Smooth muscle cell (in vitro differentiated cells): ENCODE results near the gene SOX14. TPM values are rescaled to one million over a fixed set of nuclear protein-coding genes. Genes with fewer than 3 reads are reported as not detected.
A peak's percentile ranks its signal among the peaks of the same experiment; 100 is the strongest.

ENCODE experiments used
- DNase-seq: peaks from one replicate; lab custom pipeline; 2025; ENCODE audit not compliant: unreplicated experiment; lab: John Stamatoyannopoulos, UW
- H2AFZ ChIP-seq: fragments of 200-600 bp; sonication (generic); 2 replicates; pipeline ENCODE4 v1.6.0; 2016; ENCODE audit warnings: antibody characterized with exemption, low read depth, mild to moderate bottlenecking
- H3F3A ChIP-seq: fragments of 200-600 bp; sonication (generic); 2 replicates; pipeline ENCODE4 v1.6.0; 2017; ENCODE audit warnings: antibody characterized with exemption, low read depth
- H3K27ac ChIP-seq: fragments of 200-600 bp; sonication (generic); 2 replicates; pipeline ENCODE4 v1.5.1; 2016; ENCODE audit warnings: low read depth, mild to moderate bottlenecking
- H3K27me3 ChIP-seq: fragments of 200-600 bp; sonication (generic); 2 replicates; pipeline ENCODE4 v1.6.1; 2016; ENCODE audit warnings: low read depth, mild to moderate bottlenecking
- H3K36me3 ChIP-seq: fragments of 200-600 bp; sonication (generic); 2 replicates; pipeline ENCODE4 v1.5.1; 2016; ENCODE audit warnings: low read depth
- H3K4me1 ChIP-seq: fragments of 200-600 bp; sonication (generic); 2 replicates; pipeline ENCODE4 v1.5.1; 2016; ENCODE audit warnings: low read depth
- H3K4me2 ChIP-seq: fragments of 200-600 bp; sonication (generic); 2 replicates; pipeline ENCODE4 v1.6.0; 2016; ENCODE audit warnings: mild to moderate bottlenecking
- H3K4me3 ChIP-seq: fragments of 200-600 bp; sonication (generic); 2 replicates; pipeline ENCODE4 v1.5.1; 2016; ENCODE audit warnings: mild to moderate bottlenecking
- H3K79me2 ChIP-seq: fragments of 200-600 bp; sonication (generic); 2 replicates; pipeline ENCODE4 v1.6.0; 2016; ENCODE audit warnings: low read depth, mild to moderate bottlenecking
- H3K9ac ChIP-seq: fragments of 200-600 bp; sonication (generic); 2 replicates; pipeline ENCODE4 v1.6.0; 2016; ENCODE audit warnings: low read depth
- H3K9me3 ChIP-seq: fragments of 200-600 bp; sonication (generic); replicated peaks from 2 replicates; pipeline ENCODE4 v1.5.1; 2016; ENCODE audit warnings: low read depth
- H4K20me1 ChIP-seq: fragments of 200-600 bp; sonication (generic); 2 replicates; pipeline ENCODE4 v1.6.0; 2016; ENCODE audit warnings: low read depth
- CTCF ChIP-seq: fragments of 200-600 bp; sonication (generic); IDR thresholded peaks from 2 replicates; pipeline ENCODE4 v1.5.1; 2017; ENCODE audit warnings: borderline replicate concordance, mild to moderate bottlenecking, antibody characterized with exemption; ENCODE audit not compliant: insufficient read depth, poor library complexity, severe bottlenecking
- WGBS: methylation state at CpG from one replicate; pipeline ENCODE4 v1.1.7; 2016; ENCODE audit warnings: low lambda C conversion rate; 5-methylcytosine and 5-hydroxymethylcytosine counted together
- polyA plus RNA-seq: library from polyadenylated mRNA; unstranded; fragments of >200 nt; fragmentation: Nextera tagmentation; extraction: Ambion mirVana; gene quantifications from 2 replicates; pipeline ENCODE4 v1.2.1, GENCODE V29; 2016
- total RNA-seq: library from RNA; depleted of rRNA; stranded (reverse); fragments of >200 nt; gene quantifications from 2 replicates; pipeline ENCODE4 v1.2.3, GENCODE V29; 2014

SOX14 gene
- total RNA-seq (not detected in 2 replicates), polyA plus RNA-seq (0.17 TPM in 1 of 2 replicates, not detected in the other)

GRCh38 chr3:137764001-137764433 is at the start of gene SOX14:
TSS of gene SOX14 (plus strand) at chr3:137764315. CDS start at chr3:137764785, 470 bp downstream.
- no peaks in the 10 kb centered on the region for H3K36me3 ChIP-seq
- no peaks in the 10 kb centered on the region for H4K20me1 ChIP-seq
- peak within 1 kb of the TSS; percentile 72 for H3K4me2 ChIP-seq
- under 1% methylated on average over 29 of the region's 30 CpGs for WGBS
- peak within 1 kb of the TSS; percentile 36 for H3K4me3 ChIP-seq
- TF ChIP-seq CTCF: no peak
- no peaks in the 10 kb centered on the region for H3F3A ChIP-seq
- H3K9me3 ChIP-seq: no peaks in the 10 kb centered on the region
- no peak within 1 kb of the TSS for H2AFZ ChIP-seq
- peaks cover 98% of the 10 kb centered on the region for H3K27me3 ChIP-seq
- H3K4me1 ChIP-seq: peaks cover 41% of the 10 kb centered on the region
- H3K27ac ChIP-seq: no peak within 1 kb of the TSS
- no peak within 1 kb of the TSS for H3K9ac ChIP-seq
- no peak for DNase-seq
- no peaks in the 10 kb centered on the region for H3K79me2 ChIP-seq

GRCh38 chr3:137714551-137714950 is 49.6 kb upstream of the SOX14 start:
- H3K4me1 ChIP-seq: no peaks in the 10 kb centered on the region
- H3K27ac ChIP-seq: no peak overlapping the region
- no peaks in the 10 kb centered on the region for H3K9me3 ChIP-seq
- no peaks in the 10 kb centered on the region for H4K20me1 ChIP-seq
- H3K4me2 ChIP-seq: no peak overlapping the region
- no peaks in the 10 kb centered on the region for H3F3A ChIP-seq
- no peak overlapping the region for H2AFZ ChIP-seq
- H3K36me3 ChIP-seq: no peaks in the 10 kb centered on the region
- H3K79me2 ChIP-seq: no peaks in the 10 kb centered on the region
- no peak for TF ChIP-seq CTCF
- H3K9ac ChIP-seq: no peak overlapping the region
- no peak for DNase-seq
- WGBS: 86% methylated on average over 17 of the region's 25 CpGs
- no peak overlapping the region for H3K4me3 ChIP-seq
- no peaks in the 10 kb centered on the region for H3K27me3 ChIP-seq

GRCh38 chr3:137724240-137724639 is 39.9 kb upstream of the SOX14 start:
- H3K4me3 ChIP-seq: no peak overlapping the region
- no peak overlapping the region for H2AFZ ChIP-seq
- no peaks in the 10 kb centered on the region for H3K4me1 ChIP-seq
- H3K27ac ChIP-seq: no peak overlapping the region
- peaks cover 3% of the 10 kb centered on the region for H3K27me3 ChIP-seq
- H3F3A ChIP-seq: no peaks in the 10 kb centered on the region
- no peak for TF ChIP-seq CTCF
- DNase-seq: no peak
- H3K9me3 ChIP-seq: no peaks in the 10 kb centered on the region
- no peaks in the 10 kb centered on the region for H3K36me3 ChIP-seq
- H4K20me1 ChIP-seq: no peaks in the 10 kb centered on the region
- no peak overlapping the region for H3K9ac ChIP-seq
- no peak overlapping the region for H3K4me2 ChIP-seq
- no peaks in the 10 kb centered on the region for H3K79me2 ChIP-seq

GRCh38 chr3:137737208-137737607 is 26.9 kb upstream of the SOX14 start:
- no peak for TF ChIP-seq CTCF
- H3K4me2 ChIP-seq: no peak overlapping the region
- H2AFZ ChIP-seq: no peak overlapping the region
- DNase-seq: no peak
- no peaks in the 10 kb centered on the region for H3K4me1 ChIP-seq
- H3K79me2 ChIP-seq: no peaks in the 10 kb centered on the region
- no peaks in the 10 kb centered on the region for H3K9me3 ChIP-seq
- H3K4me3 ChIP-seq: no peak overlapping the region
- WGBS: 81% methylated on average over 2 of the region's 2 CpGs
- no peaks in the 10 kb centered on the region for H3K36me3 ChIP-seq
- no peaks in the 10 kb centered on the region for H4K20me1 ChIP-seq
- H3K27me3 ChIP-seq: no peaks in the 10 kb centered on the region
- no peaks in the 10 kb centered on the region for H3F3A ChIP-seq
- no peak overlapping the region for H3K9ac ChIP-seq
- H3K27ac ChIP-seq: no peak overlapping the region
